BLaER1 treated with 17β-estradiol and CSF1 and Interleukin-3, amounts not matched to agents 10 nM and 100 nM (cell line): Measurements from ENCODE around the gene RING1.

Source experiments
- H3K27ac ChIP-seq, 11 experiments: shearing (Covaris generic); formaldehyde crosslinking; 2 replicates each; pipeline ENCODE4 v1.8.1; 2022
- H3K27me3 ChIP-seq, 11 experiments: shearing (Covaris generic); formaldehyde crosslinking; 2 replicates each; pipeline ENCODE4 v1.8.1; 2022
- H3K36me3 ChIP-seq, 11 experiments: shearing (Covaris generic); formaldehyde crosslinking; 2 replicates each; pipeline ENCODE4 v1.8.1; 2022
- H3K4me1 ChIP-seq, 10 experiments: shearing (Covaris generic); formaldehyde crosslinking; 2 replicates each; pipeline ENCODE4 v1.8.1; 2022
- H3K4me2 ChIP-seq, 11 experiments: shearing (Covaris generic); formaldehyde crosslinking; 2 replicates each; pipeline ENCODE4 v1.8.1; 2022
- H3K4me3 ChIP-seq, 10 experiments: shearing (Covaris generic); formaldehyde crosslinking; 2 replicates each; pipeline ENCODE4 v1.8.1; 2022
- H3K9ac ChIP-seq, 11 experiments: shearing (Covaris generic); formaldehyde crosslinking; 2 replicates each; pipeline ENCODE4 v1.8.1; 2022
- H3K9me3 ChIP-seq, 11 experiments: shearing (Covaris generic); formaldehyde crosslinking; replicated peaks in 1 of 11; 2 replicates each; pipeline ENCODE4 v1.8.1; 2022
- H4K20me1 ChIP-seq, 11 experiments: shearing (Covaris generic); formaldehyde crosslinking; 2 replicates each; pipeline ENCODE4 v1.8.1; 2022
- Cebpa-rat ChIP-seq, 11 experiments: shearing (Covaris generic); IDR thresholded peaks; 2 replicates each; pipeline ENCODE4 v1.8.1; 2022

RING1 gene

DNA sequence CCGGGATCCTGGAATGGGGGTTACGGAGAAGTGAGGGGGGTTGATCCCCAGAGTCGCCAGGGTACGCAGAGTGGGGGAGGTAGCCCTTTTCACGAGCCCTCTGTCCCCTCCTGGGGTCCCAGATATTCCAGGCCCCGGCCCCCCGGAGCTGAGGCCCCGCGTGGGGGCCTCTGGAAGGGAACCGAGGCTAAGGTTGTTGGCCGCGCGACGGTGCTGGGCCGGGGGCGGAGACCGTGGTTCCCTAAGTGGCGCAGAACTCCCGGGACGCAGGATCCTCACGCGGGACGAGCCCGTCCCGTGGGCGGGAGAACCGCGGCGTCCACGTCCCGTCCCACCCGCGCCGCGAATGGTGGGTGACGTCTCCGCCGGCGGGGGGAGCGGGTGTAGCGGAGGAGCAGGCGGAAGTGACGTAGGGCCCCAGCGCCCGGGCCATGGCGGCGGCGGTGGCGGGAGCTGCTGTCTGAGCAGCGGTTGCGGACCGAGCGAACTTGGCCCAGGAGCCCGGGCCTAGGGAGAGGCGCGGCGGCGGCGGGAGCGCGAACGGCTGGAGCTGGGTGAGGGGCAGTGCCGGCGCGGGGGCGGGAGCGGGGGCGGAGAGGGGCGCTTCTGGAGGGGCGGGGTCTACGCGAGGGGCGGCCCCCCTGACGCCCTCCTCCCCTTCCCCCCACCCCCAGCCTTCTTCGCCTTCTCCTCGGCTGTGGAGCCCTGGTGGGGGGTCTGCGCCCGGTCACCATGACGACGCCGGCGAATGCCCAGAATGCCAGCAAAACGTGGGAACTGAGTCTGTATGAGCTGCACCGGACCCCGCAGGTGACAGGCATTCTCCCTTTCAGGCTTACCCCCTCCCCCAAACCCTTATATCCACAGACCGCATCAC, at the start of gene RING1:
RING1 (plus strand) TSS at position 410 of the 877 bp plus-strand sequence; CDS start at position 733, 323 bp downstream.
- Histone ChIP-seq H3K27ac (peak within 1 kb of the TSS; percentile 78 to 91 (median 87)), H3K9ac (peak within 1 kb of the TSS; percentile 77 to 96 (median 91)), H3K27me3 (peaks cover 15 to 43% (median 29%) of the 10 kb centered on the region in 11 experiments), H3K4me3 (peak within 1 kb of the TSS; percentile 64 to 96 (median 88)), H4K20me1 (peaks cover 0 to 24% (median 6%) of the 10 kb centered on the region in 11 experiments; a peak in 7 of 22 replicates), H3K4me2 (peak within 1 kb of the TSS; percentile 93 to 100 (median 98)), H3K36me3 (peaks cover 15 to 37% (median 27%) of the 10 kb centered on the region in 11 experiments), H3K4me1 (peaks cover 44 to 61% (median 51%) of the 10 kb centered on the region in 10 experiments), H3K9me3 (no peaks in the 10 kb centered on the region)
- no peak for TF ChIP-seq Cebpa-rat (IDR thresholded peaks at IDR 0.05)

DNA sequence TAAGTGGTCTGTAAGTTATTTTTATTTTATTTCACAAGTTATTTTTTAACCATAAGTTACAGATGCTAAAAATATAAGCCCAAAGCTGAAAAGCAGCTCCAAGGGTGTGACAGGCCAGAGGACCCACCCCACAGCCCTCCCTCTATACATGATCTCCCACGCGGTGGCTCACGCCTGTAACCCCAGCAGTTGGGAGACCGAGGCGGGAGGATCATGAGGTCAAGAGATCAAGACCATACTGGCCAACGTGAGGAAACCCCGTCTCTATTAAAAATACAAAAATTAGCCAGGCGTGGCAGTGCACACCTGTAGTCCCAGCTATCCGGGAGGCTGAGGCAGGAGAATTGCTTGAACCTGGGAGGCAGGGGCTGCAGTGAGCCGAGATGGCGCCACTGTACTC, 48.2 kb upstream of the RING1 start:
- no peaks in the 10 kb centered on the region for H3K9me3 ChIP-seq
- H3K36me3 ChIP-seq: no peaks in the 10 kb centered on the region
- H3K4me2 ChIP-seq: peak overlapping the region in 3 of 11 experiments; percentile 84 to 91 (median 84); a peak in 4 of 22 replicates
- TF ChIP-seq Cebpa-rat (IDR thresholded peaks at IDR 0.05): no peak
- H4K20me1 ChIP-seq: no peaks in the 10 kb centered on the region
- H3K27ac ChIP-seq: no peak overlapping the region
- H3K9ac ChIP-seq: no peak overlapping the region
- peaks cover 20 to 36% (median 25%) of the 10 kb centered on the region in 10 experiments for H3K4me1 ChIP-seq
- H3K4me3 ChIP-seq: no peak overlapping the region
- H3K27me3 ChIP-seq: no peaks in the 10 kb centered on the region

DNA sequence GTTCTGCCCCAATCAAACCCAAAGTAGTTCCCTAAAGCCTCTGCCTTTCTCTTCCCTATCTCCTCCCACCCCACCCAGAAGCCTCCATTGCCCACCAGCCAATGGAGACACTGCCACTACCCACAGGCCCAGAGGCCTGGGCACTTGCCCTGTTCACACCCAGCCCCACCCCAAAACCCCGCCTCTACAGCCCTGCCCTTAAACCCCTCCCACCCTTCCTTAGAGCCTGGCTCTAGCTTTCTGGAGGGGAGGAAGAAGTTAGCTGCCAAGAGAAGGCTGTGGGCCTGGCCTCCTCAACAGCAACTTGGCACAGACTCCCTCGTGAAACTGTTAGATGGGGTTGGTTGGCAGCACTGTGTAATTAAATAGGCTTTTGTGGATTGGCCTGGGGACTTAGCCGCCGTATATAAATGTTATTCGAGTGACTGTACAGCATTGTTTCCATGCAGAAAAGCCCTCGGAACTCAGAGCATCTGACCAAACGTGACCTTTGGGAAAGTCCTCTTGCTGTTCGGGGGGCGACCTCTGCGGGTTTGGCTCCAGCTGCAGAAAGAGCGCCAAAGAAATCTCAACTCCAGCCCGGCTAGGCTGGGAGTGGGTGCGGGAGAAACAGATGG, 47.5 kb upstream of the RING1 start:
- no peaks in the 10 kb centered on the region for H4K20me1 ChIP-seq
- no peaks in the 10 kb centered on the region for H3K27me3 ChIP-seq
- H3K27ac ChIP-seq: peak overlapping the region in 4 of 11 experiments; percentile 49 to 70 (median 64); a peak in 4 of 22 replicates
- peak overlapping the region; percentile 68 to 91 (median 84) for H3K4me2 ChIP-seq
- H3K9me3 ChIP-seq: no peaks in the 10 kb centered on the region
- peak overlapping the region in 9 of 11 experiments; percentile 63 to 81 (median 77); a peak in 15 of 22 replicates for H3K9ac ChIP-seq
- peaks cover 20 to 36% (median 25%) of the 10 kb centered on the region in 10 experiments for H3K4me1 ChIP-seq
- TF ChIP-seq Cebpa-rat (IDR thresholded peaks at IDR 0.05): no peak
- peak overlapping the region in 6 of 10 experiments; percentile 44 to 66 (median 52); a peak in 3 of 20 replicates for H3K4me3 ChIP-seq
- H3K36me3 ChIP-seq: no peaks in the 10 kb centered on the region

DNA sequence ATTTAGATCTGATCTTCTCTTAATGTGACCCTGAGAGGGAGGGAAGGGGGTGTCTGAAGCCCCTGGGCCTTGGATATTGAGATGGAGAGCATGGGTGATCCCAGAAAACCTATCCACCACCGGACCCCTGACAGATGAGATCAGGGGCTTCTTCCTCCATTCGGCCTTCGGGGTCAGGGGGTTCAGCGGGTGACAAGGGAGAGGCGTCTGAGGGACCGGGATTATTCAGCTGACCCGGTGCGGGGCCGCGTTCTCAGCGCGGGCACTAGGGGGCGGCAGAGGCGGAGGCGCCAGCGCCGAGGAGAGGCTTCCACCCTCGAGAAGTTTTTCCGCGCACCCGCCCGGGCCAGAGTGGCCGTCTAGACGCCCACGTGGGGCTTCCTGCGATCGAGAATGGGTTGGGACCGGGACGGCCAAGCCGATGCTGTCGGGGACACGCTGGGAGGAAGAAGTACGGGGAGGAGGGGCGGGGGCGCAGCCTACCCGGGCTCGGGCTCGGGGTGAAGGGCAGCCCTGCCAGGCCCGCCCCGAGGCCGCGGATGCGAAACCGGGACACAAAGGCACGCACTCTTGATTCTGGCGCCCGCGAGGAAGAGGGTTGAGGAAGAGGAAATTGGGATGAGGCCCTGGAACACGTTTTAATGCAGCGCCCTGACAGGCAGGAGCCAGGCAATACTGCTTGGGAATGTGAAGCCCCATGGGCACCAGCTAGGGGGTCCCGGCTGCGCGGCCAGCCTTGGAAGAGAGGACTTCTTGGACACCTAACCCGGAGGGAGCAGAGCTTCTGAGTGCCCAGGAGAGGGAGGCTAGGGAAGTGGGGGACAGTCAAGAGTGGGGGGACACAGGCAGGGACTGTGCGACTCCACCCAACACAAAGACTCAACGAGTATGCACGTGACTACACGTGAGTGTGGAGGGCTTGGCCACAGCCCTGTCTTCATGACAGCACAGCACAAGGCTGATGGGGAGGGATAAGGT, 46.7 kb upstream of the RING1 start:
- Histone ChIP-seq H3K9ac (peak overlapping the region; percentile 63 to 81 (median 75)), H4K20me1 (no peaks in the 10 kb centered on the region), H3K4me1 (peaks cover 20 to 36% (median 25%) of the 10 kb centered on the region in 10 experiments), H3K4me2 (peak overlapping the region; percentile 68 to 91 (median 84)), H3K27me3 (no peaks in the 10 kb centered on the region), H3K4me3 (peak overlapping the region; percentile 43 to 66 (median 52)), H3K36me3 (no peaks in the 10 kb centered on the region), H3K27ac (peak overlapping the region; percentile 29 to 77 (median 65); a peak in 21 of 22 replicates), H3K9me3 (no peaks in the 10 kb centered on the region)
- TF ChIP-seq Cebpa-rat (IDR thresholded peaks at IDR 0.05): no peak

DNA sequence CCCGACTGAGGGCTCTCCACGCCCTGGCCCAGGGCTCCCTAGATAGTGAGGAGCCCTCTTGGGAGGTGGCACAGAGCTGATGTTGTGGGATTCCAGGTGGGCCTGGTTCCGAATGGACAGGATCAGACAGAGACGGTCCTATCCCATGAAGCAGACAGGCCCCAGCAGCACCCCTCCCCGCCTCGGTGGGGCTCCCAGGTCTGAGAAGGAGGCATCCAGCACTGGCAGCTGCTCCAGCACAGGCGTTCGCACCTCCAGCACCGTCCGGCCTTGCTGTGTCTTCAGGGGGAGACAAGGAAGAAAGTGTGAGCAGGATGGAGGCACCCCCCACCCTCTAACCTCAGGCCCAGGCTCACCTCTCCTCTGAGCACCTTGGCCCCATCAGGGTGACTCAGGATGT, 44.8 kb upstream of the RING1 start:
- Histone ChIP-seq H4K20me1 (no peaks in the 10 kb centered on the region), H3K9me3 (no peaks in the 10 kb centered on the region), H3K36me3 (no peaks in the 10 kb centered on the region), H3K9ac (no peak overlapping the region), H3K4me2 (no peak overlapping the region), H3K27ac (no peak overlapping the region), H3K4me1 (peaks cover 20 to 48% (median 35%) of the 10 kb centered on the region in 10 experiments), H3K27me3 (no peaks in the 10 kb centered on the region), H3K4me3 (no peak overlapping the region)
- no peak for TF ChIP-seq Cebpa-rat (IDR thresholded peaks at IDR 0.05)

DNA sequence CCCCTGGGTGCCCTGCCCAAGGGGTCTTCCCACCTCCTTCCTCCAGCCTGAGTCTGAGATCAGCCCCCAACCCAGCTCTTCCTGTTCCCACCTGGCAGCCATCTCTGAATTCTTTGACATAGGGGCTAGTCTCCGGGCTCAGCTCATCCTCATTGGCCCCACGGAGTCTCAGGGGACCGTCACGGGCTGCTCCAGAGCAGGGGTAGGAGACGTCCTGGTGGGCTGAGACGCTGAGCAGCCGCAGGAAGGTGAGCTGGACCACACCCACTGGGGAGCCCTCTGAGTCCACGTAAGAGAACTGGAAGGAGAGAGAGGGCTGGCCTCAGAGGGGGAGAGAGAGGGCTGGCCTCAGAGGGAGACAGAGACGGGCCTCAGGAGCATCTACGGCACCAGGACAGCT, 44.1 kb upstream of the RING1 start:
- H3K27me3 ChIP-seq: no peaks in the 10 kb centered on the region
- no peak overlapping the region for H3K4me3 ChIP-seq
- TF ChIP-seq Cebpa-rat (IDR thresholded peaks at IDR 0.05): no peak
- H3K36me3 ChIP-seq: no peaks in the 10 kb centered on the region
- H3K4me1 ChIP-seq: peaks cover 20 to 48% (median 36%) of the 10 kb centered on the region in 10 experiments
- no peaks in the 10 kb centered on the region for H4K20me1 ChIP-seq
- H3K4me2 ChIP-seq: 0 out of 22 replicates have a peak overlapping the region, but pooled peaks of 1 of the 11 experiments have one; percentile 27
- H3K27ac ChIP-seq: no peak overlapping the region
- no peaks in the 10 kb centered on the region for H3K9me3 ChIP-seq
- H3K9ac ChIP-seq: no peak overlapping the region

DNA sequence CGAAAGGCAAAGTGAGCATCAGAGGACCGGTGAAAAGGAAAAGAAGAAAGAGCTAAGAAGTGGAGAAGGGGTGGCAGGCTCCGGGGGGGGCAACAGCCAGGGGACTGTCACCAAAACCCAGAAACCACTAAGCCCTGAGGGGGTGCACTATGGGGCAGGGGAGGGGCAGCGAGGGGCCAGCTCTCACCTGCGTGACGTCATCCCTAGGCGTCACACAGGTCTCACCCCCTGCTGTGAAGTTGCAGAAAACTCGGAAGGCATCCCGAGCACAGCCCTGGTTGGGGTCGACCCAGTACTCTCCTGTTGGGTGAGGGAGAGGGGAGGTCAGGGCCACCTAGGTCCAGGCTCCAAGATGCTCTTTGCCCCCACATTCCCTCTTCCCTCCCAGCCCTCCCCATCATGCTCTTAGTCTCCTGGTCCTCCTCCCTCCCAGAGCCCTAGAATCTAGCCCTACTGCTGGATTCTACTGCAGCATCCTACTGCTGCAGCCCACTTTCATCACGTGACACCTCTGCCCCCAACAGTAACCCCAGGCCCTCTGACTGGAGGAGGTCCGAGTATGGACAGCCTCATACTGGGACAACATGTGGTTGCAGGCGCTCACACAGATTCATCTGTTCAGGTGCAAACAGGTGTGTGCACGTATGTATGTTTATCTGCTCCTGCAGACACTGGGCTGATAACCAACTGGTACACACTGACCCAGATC, 43.5 kb upstream of the RING1 start:
- H3K9ac ChIP-seq: no peak overlapping the region
- TF ChIP-seq Cebpa-rat (IDR thresholded peaks at IDR 0.05): no peak

More for the DNA sequence above, 43.5 kb upstream of the RING1 start:
- H3K27me3 ChIP-seq: no peaks in the 10 kb centered on the region
- H4K20me1 ChIP-seq: no peaks in the 10 kb centered on the region
- H3K27ac ChIP-seq: no peak overlapping the region
- no peaks in the 10 kb centered on the region for H3K9me3 ChIP-seq
- H3K4me2 ChIP-seq: no peak overlapping the region
- no peaks in the 10 kb centered on the region for H3K36me3 ChIP-seq
- H3K4me1 ChIP-seq: peaks cover 24 to 51% (median 41%) of the 10 kb centered on the region in 10 experiments
- H3K4me3 ChIP-seq: no peak overlapping the region
